ENCODE data around the gene CPN1. TPM values are rescaled to one million over a fixed set of nuclear protein-coding genes. Genes with fewer than 3 reads are reported as not detected.

Gene CPN1
- total RNA-seq, 4 donors from 2014 or later, result not detected

GRCh38 chr10:100124097-100124496 lies 42.4 kb upstream of the CPN1 start:
- WGBS, result 85% methylated on average over 4 of the region's 4 CpGs
- intact Hi-C loops (cut with DNase I), result no loop called here

DNA sequence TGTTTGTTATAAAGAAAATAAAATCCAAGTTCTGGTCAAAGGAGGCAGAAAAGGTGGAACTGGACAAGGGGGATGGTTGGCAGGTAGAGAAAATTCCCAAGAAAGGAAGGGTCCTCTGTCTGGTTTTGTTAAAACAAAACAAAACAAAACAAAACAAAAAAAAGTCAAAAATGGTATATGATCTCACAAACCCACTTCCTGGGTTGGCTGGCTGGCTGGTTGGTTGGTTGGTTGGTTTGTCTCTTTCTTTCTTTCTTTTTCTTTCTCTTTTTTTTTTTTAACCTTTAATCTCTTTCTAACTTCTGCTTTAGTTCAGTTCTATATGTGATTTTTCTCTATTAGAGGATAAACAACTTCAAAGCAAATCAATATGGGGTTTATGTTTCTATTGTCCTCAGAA lies 41.1 kb upstream of the CPN1 start:
- no peak for DNase-seq (ENCODE audit: extremely low spot score)
- Histone ChIP-seq H3K9me3 (no peaks in the 10 kb centered on the region), H3K4me1 (no peaks in the 10 kb centered on the region), H3K27ac (replicated peaks in 1 of 4) (no peak overlapping the region), H3K36me3 (no peaks in the 10 kb centered on the region), H3K4me3 (no peak overlapping the region), H3K27me3 (peaks cover 0 to 23% (median 0%) of the 10 kb centered on the region in 4 donors)
- intact Hi-C loops (cut with DNase I), result no loop called here
- TF ChIP-seq POLR2A (IDR thresholded peaks at IDR 0.05; ENCODE audit: low read depth) (no peak), EP300 (IDR thresholded peaks at IDR 0.05) (no peak), POLR2AphosphoS5 (IDR thresholded peaks at IDR 0.05) (no peak)
- TF ChIP-seq, protein P1, sequence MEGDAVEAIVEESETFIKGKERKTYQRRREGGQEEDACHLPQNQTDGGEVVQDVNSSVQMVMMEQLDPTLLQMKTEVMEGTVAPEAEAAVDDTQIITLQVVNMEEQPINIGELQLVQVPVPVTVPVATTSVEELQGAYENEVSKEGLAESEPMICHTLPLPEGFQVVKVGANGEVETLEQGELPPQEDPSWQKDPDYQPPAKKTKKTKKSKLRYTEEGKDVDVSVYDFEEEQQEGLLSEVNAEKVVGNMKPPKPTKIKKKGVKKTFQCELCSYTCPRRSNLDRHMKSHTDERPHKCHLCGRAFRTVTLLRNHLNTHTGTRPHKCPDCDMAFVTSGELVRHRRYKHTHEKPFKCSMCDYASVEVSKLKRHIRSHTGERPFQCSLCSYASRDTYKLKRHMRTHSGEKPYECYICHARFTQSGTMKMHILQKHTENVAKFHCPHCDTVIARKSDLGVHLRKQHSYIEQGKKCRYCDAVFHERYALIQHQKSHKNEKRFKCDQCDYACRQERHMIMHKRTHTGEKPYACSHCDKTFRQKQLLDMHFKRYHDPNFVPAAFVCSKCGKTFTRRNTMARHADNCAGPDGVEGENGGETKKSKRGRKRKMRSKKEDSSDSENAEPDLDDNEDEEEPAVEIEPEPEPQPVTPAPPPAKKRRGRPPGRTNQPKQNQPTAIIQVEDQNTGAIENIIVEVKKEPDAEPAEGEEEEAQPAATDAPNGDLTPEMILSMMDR (IDR thresholded peaks at IDR 0.05), result no peak

More at GRCh38 chr10:100124097-100124496, 42.4 kb upstream of the CPN1 start:
- no peaks in the 10 kb centered on the region for H3K4me1 ChIP-seq
- peaks cover 0 to 13% (median 0%) of the 10 kb centered on the region in 4 donors for H3K27me3 ChIP-seq
- no peak for DNase-seq (ENCODE audit: extremely low spot score)
- H3K9me3 ChIP-seq, result no peaks in the 10 kb centered on the region
- H3K4me3 ChIP-seq, result no peak overlapping the region
- H3K27ac ChIP-seq (replicated peaks in 1 of 4), result no peak overlapping the region
- TF ChIP-seq POLR2AphosphoS5 (IDR thresholded peaks at IDR 0.05) (no peak), EP300 (IDR thresholded peaks at IDR 0.05) (no peak), POLR2A (IDR thresholded peaks at IDR 0.05; ENCODE audit: low read depth) (no peak)
- TF ChIP-seq, protein P1 (IDR thresholded peaks at IDR 0.05), result no peak
- no peaks in the 10 kb centered on the region for H3K36me3 ChIP-seq

GRCh38 chr10:100120550-100120949 lies 38.9 kb upstream of the CPN1 start:
- WGBS, result 88% methylated on average over 2 of the region's 2 CpGs
- peaks cover 0 to 45% (median 3%) of the 10 kb centered on the region in 4 donors for H3K27me3 ChIP-seq
- H3K9me3 ChIP-seq, result no peaks in the 10 kb centered on the region
- H3K4me3 ChIP-seq, result no peak overlapping the region
- DNase-seq (ENCODE audit: extremely low spot score), result no peak
- intact Hi-C loops (cut with DNase I), result no loop called here
- no peak overlapping the region for H3K27ac ChIP-seq (replicated peaks in 1 of 4)
- no peaks in the 10 kb centered on the region for H3K36me3 ChIP-seq
- TF ChIP-seq, protein P1 (IDR thresholded peaks at IDR 0.05), result no peak
- no peak for TF ChIP-seq POLR2AphosphoS5 (IDR thresholded peaks at IDR 0.05)
- no peak for TF ChIP-seq EP300 (IDR thresholded peaks at IDR 0.05)
- no peak for TF ChIP-seq POLR2A (IDR thresholded peaks at IDR 0.05; ENCODE audit: low read depth)
- no peaks in the 10 kb centered on the region for H3K4me1 ChIP-seq

DNA sequence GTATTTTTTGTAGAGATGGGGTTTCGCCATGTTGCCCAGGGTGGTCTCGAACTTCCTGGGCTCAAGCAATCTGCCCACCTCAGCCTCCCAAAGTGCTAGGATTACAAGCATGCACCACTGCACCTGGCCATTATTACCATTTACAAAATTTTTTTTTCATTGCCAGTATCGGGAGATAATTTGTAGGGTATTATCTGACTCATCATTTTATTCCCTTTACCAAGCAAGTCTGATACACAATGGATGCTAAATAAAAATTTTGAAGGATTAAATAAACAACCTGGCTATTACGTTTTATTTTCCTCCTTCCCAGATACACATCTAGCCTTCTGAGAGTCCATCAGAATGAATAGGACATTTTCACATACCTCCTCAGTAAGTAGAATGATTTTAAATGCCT lies 38.1 kb upstream of the CPN1 start:
- intact Hi-C loops (cut with DNase I), result no loop called here
- no peak for TF ChIP-seq EP300 (IDR thresholded peaks at IDR 0.05)
- TF ChIP-seq POLR2AphosphoS5 (IDR thresholded peaks at IDR 0.05), result no peak
- no peak for TF ChIP-seq POLR2A (IDR thresholded peaks at IDR 0.05; ENCODE audit: low read depth)
- TF ChIP-seq, protein P1 (IDR thresholded peaks at IDR 0.05), result no peak
- peaks cover 0 to 5% (median 2%) of the 10 kb centered on the region in 4 donors for H3K4me1 ChIP-seq
- no peak for DNase-seq (ENCODE audit: extremely low spot score)
- 84% methylated on average over 4 of the region's 4 CpGs for WGBS
- no peaks in the 10 kb centered on the region for H3K36me3 ChIP-seq
- H3K4me3 ChIP-seq, result no peak overlapping the region
- no peaks in the 10 kb centered on the region for H3K9me3 ChIP-seq
- H3K27ac ChIP-seq (replicated peaks in 1 of 4), result no peak overlapping the region
- H3K27me3 ChIP-seq, result peaks cover 0 to 53% (median 6%) of the 10 kb centered on the region in 4 donors

All from esophagus muscularis mucosa (tissue), 4 donors.